GM13976 (cell line): ENCODE data around the gene MS4A8.
"Not testable (repeated sequence)": the region's sequence is repeated elsewhere in the genome, so short reads cannot be mapped to it uniquely, and the experiment has no call there.

Experiments
- DNase-seq: peaks from one replicate; pipeline ENCODE4 v3.0.0; 2012; ENCODE audit warnings: low spot score
- in situ Hi-C: fragments of 300-500 bp; cut with MboI; formaldehyde crosslinking; loops from one replicate; pipeline ENCODE4 v1.12.0; 2022; ENCODE audit warnings: low sequenced_read_pairs, mixed read lengths, inconsistent platforms; ENCODE audit not compliant: unreplicated experiment
- TF ChIP-seq, protein P1 (sequence below): IDR thresholded peaks from 2 replicates; pipeline ENCODE4 v1.5.1; 2012; ENCODE audit warnings: borderline replicate concordance, mild to moderate bottlenecking; ENCODE audit not compliant: insufficient read depth; ENCODE audit errors: extremely low read depth, missing control alignments, control extremely low read depth

Gene MS4A8

GRCh38 chr11:60753309-60753708 is 53.9 kb downstream of the MS4A8 start:
- TF ChIP-seq, protein P1, sequence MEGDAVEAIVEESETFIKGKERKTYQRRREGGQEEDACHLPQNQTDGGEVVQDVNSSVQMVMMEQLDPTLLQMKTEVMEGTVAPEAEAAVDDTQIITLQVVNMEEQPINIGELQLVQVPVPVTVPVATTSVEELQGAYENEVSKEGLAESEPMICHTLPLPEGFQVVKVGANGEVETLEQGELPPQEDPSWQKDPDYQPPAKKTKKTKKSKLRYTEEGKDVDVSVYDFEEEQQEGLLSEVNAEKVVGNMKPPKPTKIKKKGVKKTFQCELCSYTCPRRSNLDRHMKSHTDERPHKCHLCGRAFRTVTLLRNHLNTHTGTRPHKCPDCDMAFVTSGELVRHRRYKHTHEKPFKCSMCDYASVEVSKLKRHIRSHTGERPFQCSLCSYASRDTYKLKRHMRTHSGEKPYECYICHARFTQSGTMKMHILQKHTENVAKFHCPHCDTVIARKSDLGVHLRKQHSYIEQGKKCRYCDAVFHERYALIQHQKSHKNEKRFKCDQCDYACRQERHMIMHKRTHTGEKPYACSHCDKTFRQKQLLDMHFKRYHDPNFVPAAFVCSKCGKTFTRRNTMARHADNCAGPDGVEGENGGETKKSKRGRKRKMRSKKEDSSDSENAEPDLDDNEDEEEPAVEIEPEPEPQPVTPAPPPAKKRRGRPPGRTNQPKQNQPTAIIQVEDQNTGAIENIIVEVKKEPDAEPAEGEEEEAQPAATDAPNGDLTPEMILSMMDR, result no peak
- in situ Hi-C loops, result no loop called here
- DNase-seq, result no peak

GRCh38 chr11:60754887-60755286 is 55.5 kb downstream of the MS4A8 start:
- in situ Hi-C loops, result no loop called here
- TF ChIP-seq, protein P1, result no peak
- DNase-seq, result no peak

- in situ Hi-C loops, result no loop called here
- TF ChIP-seq, protein P1, result peak; percentile 31
- peak; percentile 56 for DNase-seq
Observed at GRCh38 chr11:60756307-60757032, 57.1 kb downstream of the MS4A8 start, which contains the start of gene MS4A15. TSS of gene MS4A15 (plus strand) at chr11:60756867. CDS start at chr11:60763734, 6,867 bp downstream.

DNA sequence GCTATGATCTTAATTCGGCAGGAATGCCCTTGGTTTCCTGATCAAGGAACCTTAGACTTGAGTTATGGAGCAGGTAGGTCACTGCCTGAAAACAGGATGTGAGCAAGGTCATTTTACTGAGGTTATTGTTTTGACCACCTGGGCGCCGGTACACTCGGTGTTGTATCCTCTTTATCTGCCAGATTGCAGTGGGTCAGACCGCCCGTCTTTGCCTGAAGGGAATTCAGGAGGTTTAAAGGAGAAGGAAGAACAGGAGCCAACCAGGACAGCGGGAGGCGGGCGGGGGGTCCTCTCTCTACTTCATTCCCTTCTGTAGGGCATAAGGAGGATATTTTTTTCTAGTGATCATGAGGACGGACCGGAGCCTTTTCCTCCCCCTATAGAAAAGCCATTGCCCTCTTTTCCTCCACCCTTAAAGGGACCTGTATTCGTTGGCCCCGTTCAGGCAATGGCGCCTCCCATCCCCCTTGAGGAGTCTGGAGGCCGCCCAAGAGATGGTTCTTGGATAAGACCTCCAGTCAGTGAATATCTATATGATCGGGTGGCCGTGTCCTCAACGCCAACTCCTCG is 57.9 kb downstream of the MS4A8 start:
- no peak for DNase-seq
- TF ChIP-seq, protein P1, result no peak
- in situ Hi-C loops, result no loop called here

DNA sequence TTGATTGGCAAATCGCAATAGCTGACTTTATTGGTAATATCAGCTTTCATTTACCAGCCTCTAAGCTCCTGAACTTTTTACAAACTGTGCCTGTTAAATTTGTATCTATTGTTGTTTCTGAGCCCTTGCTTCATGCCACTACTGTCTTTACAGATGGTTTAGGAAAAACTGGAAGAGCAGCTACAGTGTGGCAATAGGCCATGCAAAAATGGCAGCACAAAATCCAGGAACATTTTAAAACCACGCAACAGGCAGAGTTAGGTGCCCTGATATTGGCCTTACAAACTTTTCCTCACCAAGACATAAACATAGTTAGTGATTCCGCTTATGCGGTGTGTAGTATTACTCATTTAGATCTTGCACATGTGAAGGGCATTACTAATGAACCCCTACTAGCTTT is 59.3 kb downstream of the MS4A8 start:
- DNase-seq, in situ Hi-C loops: not testable (repeated sequence)

- DNase-seq, in situ Hi-C loops: not testable (repeated sequence)
Observed at GRCh38 chr11:60759438-60760225, 60.2 kb downstream of the MS4A8 start.

GRCh38 chr11:60761436-60762190 is 62.2 kb downstream of the MS4A8 start:
- TF ChIP-seq, protein P1, result no peak
- DNase-seq, result no peak
- in situ Hi-C loops, result no loop called here
